Glutamatergic neuron (in vitro differentiated cells): ENCODE measurements around the gene SRMS. TPM values are rescaled to one million over a fixed set of nuclear protein-coding genes. Genes with fewer than 3 reads are reported as not detected.
A peak's percentile ranks its signal among the peaks of the same experiment; 100 is the strongest.
"Not testable (repeated sequence)": the region's sequence is repeated elsewhere in the genome, so short reads cannot be mapped to it uniquely, and the experiment has no call there.

Experiments used
- DNase-seq: peaks from one replicate; pipeline ENCODE4 v3.0.0; 2022
- H3K27ac Mint-ChIP-seq: one replicate; pipeline ENCODE4 v1.8.0; 2020; ENCODE audit warnings: mild to moderate bottlenecking, mixed read lengths, inconsistent platforms; ENCODE audit not compliant: unreplicated experiment
- H3K27me3 Mint-ChIP-seq: one replicate; pipeline ENCODE4 v1.8.0; 2020; ENCODE audit warnings: mild to moderate bottlenecking, moderate library complexity, mixed read lengths, inconsistent platforms; ENCODE audit not compliant: unreplicated experiment
- H3K36me3 Mint-ChIP-seq: one replicate; pipeline ENCODE4 v1.8.0; 2020; ENCODE audit warnings: mild to moderate bottlenecking, mixed read lengths, inconsistent platforms; ENCODE audit not compliant: unreplicated experiment
- H3K4me1 Mint-ChIP-seq: one replicate; pipeline ENCODE4 v1.8.0; 2020; ENCODE audit warnings: mild to moderate bottlenecking, low read depth, mixed read lengths, inconsistent platforms; ENCODE audit not compliant: unreplicated experiment
- H3K4me3 Mint-ChIP-seq: one replicate; pipeline ENCODE4 v1.8.0; 2020; ENCODE audit warnings: mild to moderate bottlenecking, mixed read lengths, inconsistent platforms; ENCODE audit not compliant: unreplicated experiment
- H3K9me3 Mint-ChIP-seq: one replicate; pipeline ENCODE4 v1.8.0; 2020; ENCODE audit warnings: mild to moderate bottlenecking, moderate library complexity, mixed read lengths, inconsistent platforms; ENCODE audit not compliant: unreplicated experiment
- CTCF ChIP-seq: fragments of 200-600 bp; sonication (generic); IDR thresholded peaks from one replicate; pipeline ENCODE4 v1.5.0; 2021; ENCODE audit not compliant: partially characterized antibody, unreplicated experiment
- total RNA-seq: library from RNA; stranded (reverse); fragmentation: NEBNext Ultra II Directional; extraction: Animal tissue kit (Norgen Biotek cat#: 25700); gene quantifications from one replicate; pipeline ENCODE4 v1.2.1, GENCODE V29; 2021; ENCODE audit not compliant: unreplicated experiment

Gene SRMS
- total RNA-seq, 1 donor from 2014 or later, result not detected

DNA sequence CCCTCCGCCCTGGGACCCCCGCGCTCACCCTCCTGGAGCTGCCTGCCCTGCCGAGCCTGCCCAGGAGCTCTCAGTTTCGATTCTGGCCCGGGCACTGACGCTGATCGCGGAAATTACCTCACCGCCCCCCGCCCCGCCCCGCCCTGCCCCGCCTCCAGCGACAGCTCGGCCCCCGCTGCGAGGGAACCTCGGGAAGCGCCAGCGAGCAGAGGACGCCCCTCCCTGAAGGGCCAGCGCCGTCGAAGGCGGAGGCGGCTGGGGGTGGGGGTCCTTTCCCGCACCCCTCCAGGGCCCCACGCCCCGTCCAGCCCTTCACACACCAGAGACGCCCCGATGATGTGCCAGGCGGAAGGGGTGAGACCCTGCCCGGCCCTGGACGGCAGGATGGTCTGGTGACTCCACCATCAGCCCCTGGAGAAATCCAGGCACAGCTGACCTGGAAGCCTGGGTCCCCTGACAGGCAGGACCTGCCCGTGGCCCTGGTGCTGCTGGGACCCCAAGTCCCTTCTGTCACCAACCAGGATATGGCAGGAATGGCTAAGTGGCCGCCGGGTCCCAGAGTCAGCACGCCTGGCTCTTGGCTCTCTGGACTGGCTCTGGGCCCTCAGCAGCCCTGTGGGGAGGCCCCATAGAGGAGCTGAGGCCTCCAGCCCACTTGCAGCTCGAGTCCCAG lies 26.7 kb upstream of the SRMS start, which contains the start of gene HELZ2:
TSS of gene HELZ2 (minus strand) at position 84 of the 673 bp plus-strand sequence. CDS start 1,854 bp downstream, outside the sequence.
- H3K4me1 Mint-ChIP-seq, result peaks cover 2% of the 10 kb centered on the region
- DNase-seq, result peak; percentile 74
- no peak for TF ChIP-seq CTCF
- no peaks in the 10 kb centered on the region for H3K36me3 Mint-ChIP-seq
- H3K27me3 Mint-ChIP-seq, result peaks cover 1% of the 10 kb centered on the region
- peak within 1 kb of the TSS; percentile 88 for H3K4me3 Mint-ChIP-seq
- H3K27ac Mint-ChIP-seq, result no peak within 1 kb of the TSS
- peaks cover 6% of the 10 kb centered on the region for H3K9me3 Mint-ChIP-seq

- no peak for DNase-seq
These were observed 26.1 kb upstream of the SRMS start for GRCh38 chr20:63573647-63574131.

DNA sequence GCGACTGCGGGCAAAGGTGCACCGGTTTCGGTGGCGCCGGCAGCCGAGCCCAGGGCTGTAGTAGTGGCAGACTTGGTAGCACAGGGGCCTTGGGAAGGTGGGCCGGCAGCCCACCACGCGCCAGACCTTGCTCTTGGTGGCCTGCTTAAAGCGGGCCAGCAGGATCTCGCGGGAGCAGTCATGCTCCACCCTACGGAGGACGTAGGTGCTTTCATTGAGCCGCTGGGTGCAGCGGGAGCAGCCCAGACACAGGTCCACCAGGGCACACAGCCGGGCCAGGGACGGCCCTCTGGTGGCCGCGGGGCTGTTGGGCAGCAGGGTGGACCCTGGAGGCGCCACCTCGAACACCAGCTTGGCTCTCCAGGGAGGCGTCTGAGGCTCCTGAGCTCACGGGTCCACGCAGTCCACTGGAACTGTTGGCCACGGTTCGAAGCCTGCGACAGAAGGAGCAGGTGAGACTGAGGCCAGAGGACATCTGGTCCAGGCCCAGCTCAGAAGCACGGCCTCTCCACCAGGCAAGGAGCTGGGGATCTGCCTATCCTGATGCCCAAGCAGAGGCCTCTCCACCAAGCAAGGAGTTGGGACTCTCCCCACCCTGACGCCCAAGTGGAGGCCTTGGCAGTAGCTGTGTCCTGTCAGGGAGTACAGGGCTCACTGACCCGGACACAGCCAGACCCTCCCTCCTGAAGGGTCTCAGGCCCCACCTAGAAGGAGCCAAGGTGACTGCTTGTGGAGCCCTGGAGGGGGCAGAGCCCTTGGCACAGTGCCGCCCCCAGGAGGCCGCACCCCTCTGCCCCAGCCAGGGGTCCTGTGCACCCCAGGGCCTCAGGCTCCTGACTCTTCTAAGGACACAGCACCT lies 25.5 kb upstream of the SRMS start:
- peak overlapping the region; percentile 88 for H3K4me3 Mint-ChIP-seq
- H3K4me1 Mint-ChIP-seq, result peaks cover 2% of the 10 kb centered on the region
- peak; percentile 25 for TF ChIP-seq CTCF
- peaks cover 1% of the 10 kb centered on the region for H3K27me3 Mint-ChIP-seq
- H3K9me3 Mint-ChIP-seq, result peaks cover 3% of the 10 kb centered on the region
- no peaks in the 10 kb centered on the region for H3K36me3 Mint-ChIP-seq
- peak; percentile 48 for DNase-seq
- H3K27ac Mint-ChIP-seq, result no peak overlapping the region

More at GRCh38 chr20:63573647-63574131, 26.1 kb upstream of the SRMS start:
- Mint-ChIP-seq H3K4me3 (peak overlapping the region; percentile 88), H3K9me3 (peaks cover 3% of the 10 kb centered on the region), H3K36me3 (no peaks in the 10 kb centered on the region), H3K4me1 (peaks cover 2% of the 10 kb centered on the region), H3K27ac (no peak overlapping the region), H3K27me3 (peaks cover 1% of the 10 kb centered on the region)
- no peak for TF ChIP-seq CTCF

GRCh38 chr20:63572071-63572787 lies 24.7 kb upstream of the SRMS start:
- TF ChIP-seq CTCF, result no peak
- no peak overlapping the region for H3K27ac Mint-ChIP-seq
- H3K4me1 Mint-ChIP-seq, result peaks cover 2% of the 10 kb centered on the region
- H3K9me3 Mint-ChIP-seq, result peaks cover under 1% of the 10 kb centered on the region
- no peak overlapping the region for H3K4me3 Mint-ChIP-seq
- peaks cover 1% of the 10 kb centered on the region for H3K27me3 Mint-ChIP-seq
- no peak for DNase-seq
- no peaks in the 10 kb centered on the region for H3K36me3 Mint-ChIP-seq

GRCh38 chr20:63571087-63571478 lies 23.5 kb upstream of the SRMS start:
- not testable (repeated sequence) for H3K9me3 Mint-ChIP-seq, DNase-seq, H3K4me1 Mint-ChIP-seq, H3K36me3 Mint-ChIP-seq, H3K27me3 Mint-ChIP-seq, H3K27ac Mint-ChIP-seq, H3K4me3 Mint-ChIP-seq
